ENCODE results near the gene ABCB11. TPM values are rescaled to one million over a fixed set of nuclear protein-coding genes. Genes with fewer than 3 reads are reported as not detected.
A peak's percentile ranks its signal among the peaks of the same experiment; 100 is the strongest.
"Not testable (repeated sequence)": the region's sequence is repeated elsewhere in the genome, so short reads cannot be mapped to it uniquely, and the experiment has no call there.

The ABCB11 gene
- polyA plus RNA-seq, 3 donors, result not detected

GRCh38 chr2:169054575-169054974 is 23.5 kb upstream of the ABCB11 start:
- Histone ChIP-seq H3K4me1 (ENCODE audit: control insufficient read depth in 1 of 2, insufficient read depth in 2 of 2, low read length in 2 of 2) (peaks cover 10 to 19% of the 10 kb centered on the region in 2 donors), H3K9me3 (replicated peaks in 1 of 2; ENCODE audit: control insufficient read depth in 1 of 2, insufficient read depth in 1 of 2, low read length in 2 of 2) (peaks cover 16 to 21% of the 10 kb centered on the region in 2 donors)
- H3K27me3 Mint-ChIP-seq (ENCODE audit: low read depth in 3 of 3); H3K27me3 ChIP-seq (ENCODE audit: control insufficient read depth in 2 of 2, insufficient read depth in 2 of 2, low read length in 2 of 2); H3K4me3 ChIP-seq (replicated peaks in 1 of 3; ENCODE audit: low read depth in 2 of 3, low read length in 3 of 3); DNase-seq; H3K36me3 ChIP-seq (replicated peaks in 1 of 2; ENCODE audit: control insufficient read depth in 1 of 2, insufficient read depth in 2 of 2, low read length in 2 of 2); H3K4me2 ChIP-seq (replicated peaks; ENCODE audit: extremely low read depth, low read length, poor library complexity, severe bottlenecking); H4K20me1 ChIP-seq (ENCODE audit: insufficient read depth, low read length); H3K27ac Mint-ChIP-seq; H2AFZ ChIP-seq (ENCODE audit: insufficient read depth, low read depth, low read length, poor library complexity, severe bottlenecking); H3K9ac ChIP-seq (ENCODE audit: insufficient read depth, low read length, poor library complexity, severe bottlenecking); H3K79me2 ChIP-seq (ENCODE audit: insufficient read depth, low read length); intact Hi-C loops (cut with micrococcal nuclease); H3K4me3 Mint-ChIP-seq; H3K27ac ChIP-seq (ENCODE audit: low read depth in 1 of 2, low read length in 2 of 2): not testable (repeated sequence)
- Mint-ChIP-seq H3K4me1 (peaks cover 17% of the 10 kb centered on the region), H3K9me3 (peaks cover 25 to 42% (median 33%) of the 10 kb centered on the region in 7 donors), H3K36me3 (peaks cover 5 to 13% of the 10 kb centered on the region in 2 donors)
- 100% methylated on average over 1 of the region's 2 CpGs for WGBS (ENCODE audit: insufficient coverage)

- H3K9me3 Mint-ChIP-seq, result peaks cover 13 to 28% (median 20%) of the 10 kb centered on the region in 7 donors
- TF ChIP-seq CTCF (IDR thresholded peaks at IDR 0.05), result no peak
These were observed 19.5 kb upstream of the ABCB11 start for GRCh38 chr2:169050476-169051240.

More at GRCh38 chr2:169050476-169051240, 19.5 kb upstream of the ABCB11 start:
- H3K4me3 ChIP-seq (replicated peaks in 1 of 3; ENCODE audit: low read depth in 2 of 3, low read length in 3 of 3), result no peak overlapping the region
- intact Hi-C loops (cut with micrococcal nuclease), result no loop called here
- H2AFZ ChIP-seq (ENCODE audit: insufficient read depth, low read depth, low read length, poor library complexity, severe bottlenecking), result no peak overlapping the region
- no peak overlapping the region for H3K4me2 ChIP-seq (replicated peaks; ENCODE audit: extremely low read depth, low read length, poor library complexity, severe bottlenecking)
- no peaks in the 10 kb centered on the region for H3K27me3 ChIP-seq (ENCODE audit: control insufficient read depth in 2 of 2, insufficient read depth in 2 of 2, low read length in 2 of 2)
- Mint-ChIP-seq H3K4me1 (peaks cover 38% of the 10 kb centered on the region), H3K36me3 (peaks cover 10 to 13% of the 10 kb centered on the region in 2 donors), H3K27me3 (ENCODE audit: low read depth in 3 of 3) (peaks cover 0 to 2% (median 0%) of the 10 kb centered on the region in 3 donors), H3K4me3 (no peak overlapping the region), H3K27ac (peak overlapping the region; percentile 55 to 93 (median 89))
- WGBS (ENCODE audit: insufficient coverage), result no CpG with 5 or more reads among the region's 5 CpGs
- H3K79me2 ChIP-seq (ENCODE audit: insufficient read depth, low read length), result no peaks in the 10 kb centered on the region
- peaks cover 21 to 37% of the 10 kb centered on the region in 2 donors for H3K4me1 ChIP-seq (ENCODE audit: control insufficient read depth in 1 of 2, insufficient read depth in 2 of 2, low read length in 2 of 2)
- H4K20me1 ChIP-seq (ENCODE audit: insufficient read depth, low read length), result no peaks in the 10 kb centered on the region
- peaks cover 15 to 19% of the 10 kb centered on the region in 2 donors for H3K9me3 ChIP-seq (replicated peaks in 1 of 2; ENCODE audit: control insufficient read depth in 1 of 2, insufficient read depth in 1 of 2, low read length in 2 of 2)
- H3K27ac ChIP-seq (ENCODE audit: low read depth in 1 of 2, low read length in 2 of 2), result peak overlapping the region; percentile 28 to 75
- H3K9ac ChIP-seq (ENCODE audit: insufficient read depth, low read length, poor library complexity, severe bottlenecking), result no peak overlapping the region
- DNase-seq, result peak; percentile 72 to 83 (median 80)
- peaks cover 0 to 6% of the 10 kb centered on the region in 2 donors for H3K36me3 ChIP-seq (replicated peaks in 1 of 2; ENCODE audit: control insufficient read depth in 1 of 2, insufficient read depth in 2 of 2, low read length in 2 of 2)

All from CD14-positive monocyte (primary cell).